OCI-LY7 (cell line): ENCODE results near the gene ZNF691. TPM values are rescaled to one million over a fixed set of nuclear protein-coding genes. Genes with fewer than 3 reads are reported as not detected.

ENCODE experiments used
- total RNA-seq, 2 experiments: library from RNA; depleted of rRNA in 1 of 2; stranded (reverse); fragments of >200 nt in 1 of 2; shearing (Covaris generic) in 1 of 2; gene quantifications; 2 replicates each; pipeline ENCODE4 v1.2.3, GENCODE V29; 2014 to 2022

The ZNF691 gene
- total RNA-seq, 2 experiments from 2014 or later = 17.8 to 21.1 TPM

Other genes with a start within 250 kb of the ZNF691 start
- 74.4 and 95.7 TPM in 2 replicates for gene PPIH, start 188.2 kb upstream of the ZNF691 start, total RNA-seq (2014; rRNA removed; shearing (Covaris generic))
- gene PPIH, start 188.2 kb upstream of the ZNF691 start, total RNA-seq (2022) = 81.3 and 100 TPM in 2 replicates
- 750 and 887 TPM in 2 replicates for gene YBX1, start 164.2 kb upstream of the ZNF691 start, total RNA-seq (2014; rRNA removed; shearing (Covaris generic))
- gene YBX1, start 164.2 kb upstream of the ZNF691 start, total RNA-seq (2022) = 956 and 965 TPM in 2 replicates
- gene CLDN19, start 106.4 kb upstream of the ZNF691 start, total RNA-seq (2014; rRNA removed; shearing (Covaris generic)) = not detected in 2 replicates
- not detected in 2 replicates for gene CLDN19, start 106.4 kb upstream of the ZNF691 start, total RNA-seq (2022)
- gene P3H1, start 79.6 kb upstream of the ZNF691 start, total RNA-seq (2014; rRNA removed; shearing (Covaris generic)) = 39.0 and 43.8 TPM in 2 replicates
- gene P3H1, start 79.6 kb upstream of the ZNF691 start, total RNA-seq (2022) = 44.1 and 45.7 TPM in 2 replicates
- 2.0 and 3.2 TPM in 2 replicates for gene C1orf50, start 79.4 kb upstream of the ZNF691 start, total RNA-seq (2014; rRNA removed; shearing (Covaris generic))
- gene C1orf50, start 79.4 kb upstream of the ZNF691 start, total RNA-seq (2022) = 9.7 and 9.9 TPM in 2 replicates
- 0.08 and 0.16 TPM in 2 replicates for gene TMEM269, start 61.6 kb upstream of the ZNF691 start, total RNA-seq (2014; rRNA removed; shearing (Covaris generic))
- 0.46 and 0.81 TPM in 2 replicates for gene TMEM269, start 61.6 kb upstream of the ZNF691 start, total RNA-seq (2022)
- 2.3 and 2.7 TPM in 2 replicates for gene ERMAP, start 29.5 kb upstream of the ZNF691 start, total RNA-seq (2014; rRNA removed; shearing (Covaris generic))
- 5.1 and 5.2 TPM in 2 replicates for gene ERMAP, start 29.5 kb upstream of the ZNF691 start, total RNA-seq (2022)
- gene SVBP, start 29.2 kb upstream of the ZNF691 start, total RNA-seq (2014; rRNA removed; shearing (Covaris generic)) = 23.1 and 32.3 TPM in 2 replicates
- 18.9 and 21.0 TPM in 2 replicates for gene SVBP, start 29.2 kb upstream of the ZNF691 start, total RNA-seq (2022)
- gene SLC2A1, start 112.3 kb downstream of the ZNF691 start, total RNA-seq (2014; rRNA removed; shearing (Covaris generic)) = 45.7 and 66.6 TPM in 2 replicates
- gene SLC2A1, start 112.3 kb downstream of the ZNF691 start, total RNA-seq (2022) = 78.9 and 93.4 TPM in 2 replicates